Measurements from ENCODE around the gene ZNF197. TPM values are rescaled to one million over a fixed set of nuclear protein-coding genes. Genes with fewer than 3 reads are reported as not detected.

ZNF197 gene
- total RNA-seq, 2 donors from 2014 or later, result 7.9 to 8.4 TPM

- peaks cover 15% of the 10 kb centered on the region for H3K27me3 Mint-ChIP-seq
- H3K4me3 Mint-ChIP-seq, result no peak overlapping the region
- peaks cover 17% of the 10 kb centered on the region for H3K9me3 Mint-ChIP-seq
- H3K4me1 Mint-ChIP-seq, result peaks cover 4% of the 10 kb centered on the region
- no peak overlapping the region for H3K27ac Mint-ChIP-seq
- no peak for ATAC-seq (replicated peaks)
- no peaks in the 10 kb centered on the region for H3K36me3 Mint-ChIP-seq (ENCODE audit: low read depth)
These were observed 57.5 kb downstream of the ZNF197 start for GRCh38 chr3:44682182-44682896.

GRCh38 chr3:44685128-44685800, 60.4 kb downstream of the ZNF197 start:
- no peaks in the 10 kb centered on the region for H3K36me3 Mint-ChIP-seq (ENCODE audit: low read depth)
- peak overlapping the region; percentile 57 for H3K4me3 Mint-ChIP-seq
- H3K27me3 Mint-ChIP-seq, result peaks cover 29% of the 10 kb centered on the region
- ATAC-seq (replicated peaks), result peak; percentile 54
- no peak overlapping the region for H3K27ac Mint-ChIP-seq
- H3K4me1 Mint-ChIP-seq, result peaks cover 4% of the 10 kb centered on the region
- peaks cover 27% of the 10 kb centered on the region for H3K9me3 Mint-ChIP-seq

- H3K4me1 Mint-ChIP-seq, result peaks cover 4% of the 10 kb centered on the region
- ATAC-seq (replicated peaks), result no peak
- peaks cover 30% of the 10 kb centered on the region for H3K9me3 Mint-ChIP-seq
- no peak overlapping the region for H3K4me3 Mint-ChIP-seq
- no peaks in the 10 kb centered on the region for H3K36me3 Mint-ChIP-seq (ENCODE audit: low read depth)
- peaks cover 45% of the 10 kb centered on the region for H3K27me3 Mint-ChIP-seq
- H3K27ac Mint-ChIP-seq, result no peak overlapping the region
These were observed 63.1 kb downstream of the ZNF197 start for GRCh38 chr3:44687898-44688297.

Other genes with a start within 250 kb of the ZNF197 start
- gene ZNF445, start 147.4 kb upstream of the ZNF197 start, total RNA-seq, result 10 to 100 TPM in 1 of 2 donors, 1 to 10 TPM in 1; 8.6 to 12.1 TPM
- gene ZKSCAN7, start 69.8 kb upstream of the ZNF197 start, total RNA-seq, result 1 to 10 TPM in 1 of 2 donors, under 1 TPM in 1; 0.78 to 1.6 TPM
- gene ZNF660, start 40.1 kb upstream of the ZNF197 start, total RNA-seq, result under 1 TPM in 1 of 2 donors, not detected in 1; 0.08 TPM
- gene ZNF35, start 23.7 kb downstream of the ZNF197 start, total RNA-seq, result 1 to 10 TPM; 1.6 to 3.0 TPM
- 1 to 10 TPM in 1 of 2 donors, under 1 TPM in 1; 0.73 to 1.5 TPM for gene ZNF502, start 87.6 kb downstream of the ZNF197 start, total RNA-seq
- 1 to 10 TPM in 1 of 2 donors, under 1 TPM in 1; 0.73 to 1.7 TPM for gene ZNF501, start 104.6 kb downstream of the ZNF197 start, total RNA-seq
- 10 to 100 TPM; 21.0 to 26.1 TPM for gene KIAA1143, start 136.6 kb downstream of the ZNF197 start, total RNA-seq
- 10 to 100 TPM; 25.3 to 34.7 TPM for gene KIF15, start 136.8 kb downstream of the ZNF197 start, total RNA-seq
- 1 to 10 TPM; 6.9 to 7.3 TPM for gene TMEM42, start 236.9 kb downstream of the ZNF197 start, total RNA-seq
- not detected for gene TGM4, start 249.6 kb downstream of the ZNF197 start, total RNA-seq

Measured in activated T-helper 17 cell treated with anti-CD3 and anti-CD28 coated beads, Interleukin-2, amount 50 U/mL, for 72 hours (primary cell).